Measurements from ENCODE around the gene TPI1. TPM values are rescaled to one million over a fixed set of nuclear protein-coding genes. Genes with fewer than 3 reads are reported as not detected.
"Not testable (repeated sequence)": the region's sequence is repeated elsewhere in the genome, so short reads cannot be mapped to it uniquely, and the experiment has no call there.

TPI1 gene
- total RNA-seq, 1 donor from 2014 or later: 2,208 TPM

DNA sequence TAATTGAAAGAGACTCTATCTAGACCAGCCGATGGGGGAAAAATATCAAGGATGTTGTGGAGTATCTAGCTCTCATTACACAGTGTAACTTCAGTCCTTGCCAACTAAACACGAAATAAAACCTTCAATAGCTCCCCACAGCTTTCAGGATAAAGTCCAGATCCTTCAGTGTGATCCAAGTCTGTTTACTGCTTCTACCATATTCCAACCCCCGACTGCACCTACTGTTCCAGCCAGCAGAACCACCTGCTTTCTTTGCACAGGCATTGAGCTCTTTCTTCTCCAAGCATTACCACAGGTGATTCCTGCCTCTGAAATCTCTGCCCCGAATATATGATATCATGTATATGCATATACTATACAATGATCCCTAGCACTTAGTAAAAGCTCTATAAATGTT lies 35.1 kb downstream of the TPI1 start:
- TF ChIP-seq, protein P1, sequence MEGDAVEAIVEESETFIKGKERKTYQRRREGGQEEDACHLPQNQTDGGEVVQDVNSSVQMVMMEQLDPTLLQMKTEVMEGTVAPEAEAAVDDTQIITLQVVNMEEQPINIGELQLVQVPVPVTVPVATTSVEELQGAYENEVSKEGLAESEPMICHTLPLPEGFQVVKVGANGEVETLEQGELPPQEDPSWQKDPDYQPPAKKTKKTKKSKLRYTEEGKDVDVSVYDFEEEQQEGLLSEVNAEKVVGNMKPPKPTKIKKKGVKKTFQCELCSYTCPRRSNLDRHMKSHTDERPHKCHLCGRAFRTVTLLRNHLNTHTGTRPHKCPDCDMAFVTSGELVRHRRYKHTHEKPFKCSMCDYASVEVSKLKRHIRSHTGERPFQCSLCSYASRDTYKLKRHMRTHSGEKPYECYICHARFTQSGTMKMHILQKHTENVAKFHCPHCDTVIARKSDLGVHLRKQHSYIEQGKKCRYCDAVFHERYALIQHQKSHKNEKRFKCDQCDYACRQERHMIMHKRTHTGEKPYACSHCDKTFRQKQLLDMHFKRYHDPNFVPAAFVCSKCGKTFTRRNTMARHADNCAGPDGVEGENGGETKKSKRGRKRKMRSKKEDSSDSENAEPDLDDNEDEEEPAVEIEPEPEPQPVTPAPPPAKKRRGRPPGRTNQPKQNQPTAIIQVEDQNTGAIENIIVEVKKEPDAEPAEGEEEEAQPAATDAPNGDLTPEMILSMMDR (conservative IDR thresholded peaks at IDR 0.05; ENCODE audit: low read depth, low read length): no peak
- no peak overlapping the region for H3K4me3 ChIP-seq (ENCODE audit: low read depth, low read length)
- DNase-seq (ENCODE audit: low read depth): no peak

DNA sequence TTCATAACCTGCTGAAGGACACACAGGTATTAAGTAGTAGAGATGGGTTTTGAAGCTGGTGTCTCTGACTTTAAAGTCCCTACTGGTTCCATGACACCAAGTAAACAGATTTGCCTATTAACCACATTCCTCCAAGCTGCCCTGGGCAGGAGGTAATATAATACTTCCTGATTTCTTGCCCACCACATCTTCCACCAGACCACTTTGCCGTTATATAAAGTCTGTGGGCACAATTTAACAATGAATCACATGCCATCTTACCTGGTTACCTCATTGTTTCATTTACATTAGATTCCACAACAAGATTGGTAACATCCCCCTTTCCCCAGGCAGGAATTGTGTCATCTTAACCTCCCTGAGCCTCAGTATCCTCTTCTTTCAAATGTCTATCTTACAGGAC lies 36.4 kb downstream of the TPI1 start:
- DNase-seq (ENCODE audit: low read depth): no peak
- TF ChIP-seq, protein P1 (conservative IDR thresholded peaks at IDR 0.05; ENCODE audit: low read depth, low read length): no peak
- H3K4me3 ChIP-seq (ENCODE audit: low read depth, low read length): no peak overlapping the region

DNA sequence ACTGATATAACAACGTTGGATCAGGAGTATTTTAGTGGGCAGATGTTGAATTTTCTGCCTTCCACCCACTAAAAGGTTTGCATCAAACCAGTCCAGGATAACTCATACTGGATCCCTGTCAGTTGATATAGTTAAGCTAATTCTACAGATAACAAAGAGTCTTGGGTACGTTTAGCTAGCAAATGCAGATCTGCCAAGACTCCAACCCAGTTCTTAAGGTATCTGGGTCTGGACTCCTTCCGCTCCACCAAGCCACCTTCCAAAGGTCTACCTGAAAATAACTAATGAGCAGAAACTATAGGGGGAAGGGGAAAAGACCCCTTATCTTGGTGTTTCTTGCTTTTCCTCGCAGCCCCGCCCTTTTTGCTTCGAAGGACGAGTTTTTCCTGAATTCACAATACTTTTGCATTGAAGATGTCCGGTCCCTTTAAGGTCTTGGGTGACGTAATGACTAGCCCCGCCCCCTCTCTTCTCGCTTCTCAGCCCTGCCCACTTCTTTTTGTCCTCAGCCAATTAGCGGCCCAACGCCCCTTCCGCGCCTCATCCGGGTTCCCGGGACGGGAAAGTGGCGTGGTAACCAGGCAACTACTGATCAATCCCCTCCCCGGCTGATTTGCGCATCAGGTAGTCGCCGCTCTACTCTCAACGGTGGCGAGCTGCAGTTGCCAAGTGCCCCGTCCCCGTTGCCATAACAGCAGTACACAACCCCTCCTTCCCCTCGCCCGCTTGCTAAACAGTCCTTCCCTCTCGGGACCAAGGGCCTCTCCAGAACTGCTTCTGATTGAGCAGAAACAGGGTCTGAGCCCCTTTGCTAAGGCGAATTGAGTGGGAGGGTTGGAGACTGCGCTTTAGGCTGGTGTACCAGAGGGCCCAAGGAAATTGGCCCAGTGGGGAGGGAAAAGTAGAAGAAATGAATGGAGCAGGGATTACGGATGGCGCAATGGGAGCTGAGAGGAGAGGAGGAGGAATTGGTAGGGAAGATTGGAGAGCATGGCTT lies 37.2 kb downstream of the TPI1 start, which contains the start of gene LRRC23:
TSS of gene LRRC23 (plus strand) at position 543 of the 997 bp plus-strand sequence. CDS start 812 bp downstream, outside the sequence.
- TF ChIP-seq, protein P1 (conservative IDR thresholded peaks at IDR 0.05; ENCODE audit: low read depth, low read length): no peak
- DNase-seq (ENCODE audit: low read depth): peak; percentile 64
- H3K4me3 ChIP-seq (ENCODE audit: low read depth, low read length): peak within 1 kb of the TSS; percentile 87

DNA sequence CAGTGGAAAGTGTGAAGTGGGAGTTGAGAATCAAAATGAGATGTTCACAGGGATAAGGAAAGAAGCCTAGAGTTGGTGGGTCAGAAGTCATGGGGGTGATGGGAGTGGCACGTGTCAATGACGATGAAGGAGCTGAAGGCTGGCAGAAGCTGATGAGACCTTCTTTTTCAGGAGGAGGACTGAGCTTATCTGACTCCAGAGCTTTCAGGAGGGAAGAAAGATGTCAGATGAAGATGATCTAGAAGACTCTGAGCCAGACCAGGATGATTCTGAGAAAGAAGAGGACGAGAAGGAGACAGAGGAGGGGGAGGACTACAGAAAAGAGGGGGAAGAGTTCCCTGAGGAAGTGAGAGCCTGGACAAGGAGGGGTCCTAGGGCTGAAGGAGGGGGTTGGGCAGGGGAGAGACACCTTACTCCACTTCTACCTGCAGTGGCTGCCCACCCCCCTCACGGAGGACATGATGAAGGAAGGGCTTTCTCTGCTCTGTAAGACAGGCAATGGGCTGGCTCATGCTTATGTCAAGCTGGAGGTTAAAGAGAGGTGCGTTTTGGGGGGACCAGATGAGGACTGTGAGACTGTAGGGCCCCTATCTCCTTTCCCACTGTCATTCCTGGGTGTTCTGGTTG lies 38.2 kb downstream of the TPI1 start:
- DNase-seq (ENCODE audit: low read depth): no peak
- peak overlapping the region; percentile 87 for H3K4me3 ChIP-seq (ENCODE audit: low read depth, low read length)
- TF ChIP-seq, protein P1 (conservative IDR thresholded peaks at IDR 0.05; ENCODE audit: low read depth, low read length): no peak

DNA sequence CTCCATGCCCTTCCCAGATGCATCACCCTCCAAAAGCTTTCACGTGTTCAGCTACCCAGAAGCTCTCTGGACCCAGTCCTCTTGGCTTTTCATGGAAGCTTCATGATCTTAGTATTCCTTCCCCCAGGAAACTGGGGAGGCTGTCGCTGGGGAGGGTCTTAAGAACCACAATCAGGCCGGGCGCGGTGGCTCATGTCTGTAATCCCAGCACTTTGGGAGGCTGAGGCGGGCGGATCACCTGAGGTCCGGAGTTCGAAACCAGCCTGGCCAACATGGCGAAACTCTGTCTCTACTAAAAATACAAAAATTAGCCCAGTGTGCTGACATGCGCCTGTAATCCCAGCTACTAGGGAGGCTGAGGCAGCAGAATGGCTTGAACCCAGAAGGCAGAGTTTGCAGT lies 40.8 kb downstream of the TPI1 start:
- not testable (repeated sequence) for DNase-seq (ENCODE audit: low read depth); H3K4me3 ChIP-seq (ENCODE audit: low read depth, low read length)

DNA sequence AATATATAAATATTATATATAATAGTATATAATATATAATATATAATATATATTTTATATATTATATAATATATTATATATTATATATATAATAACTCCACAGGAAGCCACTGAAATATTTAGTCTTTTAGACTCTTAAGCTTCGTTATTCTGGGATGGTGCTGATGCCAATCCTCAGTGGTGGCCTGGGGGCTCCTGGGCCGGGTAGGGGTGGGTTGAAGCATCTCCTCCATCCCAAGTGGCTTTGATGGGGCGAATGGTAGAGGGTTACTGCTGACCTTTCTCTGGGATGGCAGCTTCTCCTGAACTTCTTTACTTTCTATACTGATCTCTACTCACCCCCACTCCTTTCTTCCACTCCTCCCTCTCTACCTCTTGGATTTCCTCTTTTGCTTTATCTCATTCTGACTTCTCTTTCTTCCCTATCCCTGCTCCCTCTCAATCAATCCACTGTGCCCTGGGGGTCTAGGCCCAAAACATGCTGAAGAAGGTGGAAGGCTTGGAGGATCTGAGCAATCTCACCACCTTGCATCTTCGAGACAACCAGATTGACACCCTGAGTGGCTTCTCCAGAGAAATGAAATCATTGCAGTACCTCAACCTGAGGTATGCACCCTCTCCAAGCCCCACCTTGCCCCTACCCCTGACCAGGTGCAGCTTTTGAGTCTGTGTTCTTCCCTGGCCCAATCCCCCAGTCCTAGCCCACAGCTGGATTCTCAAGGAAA lies 42.3 kb downstream of the TPI1 start:
- no peak for DNase-seq (ENCODE audit: low read depth)
- H3K4me3 ChIP-seq (ENCODE audit: low read depth, low read length): no peak overlapping the region
- TF ChIP-seq, protein P1 (conservative IDR thresholded peaks at IDR 0.05; ENCODE audit: low read depth, low read length): no peak
